ENCODE measurements around the gene RPL41.
"Not testable (repeated sequence)": the region's sequence is repeated elsewhere in the genome, so short reads cannot be mapped to it uniquely, and the experiment has no call there.

Gene RPL41

GRCh38 chr12:56116267-56117081, at the start of gene RPL41:
TSS of gene RPL41 (plus strand) at chr12:56116633.
- peak; percentile 90 for DNase-seq

- DNase-seq: no peak
Measured at GRCh38 chr12:56071648-56072047, 44.8 kb upstream of the RPL41 start.

- DNase-seq: no peak
Measured at GRCh38 chr12:56074396-56074795, 42.0 kb upstream of the RPL41 start.

GRCh38 chr12:56077966-56078365, 38.5 kb upstream of the RPL41 start:
- DNase-seq: not testable (repeated sequence)

GRCh38 chr12:56078427-56078826, 38.0 kb upstream of the RPL41 start:
- DNase-seq: no peak

GRCh38 chr12:56078931-56079722, 37.3 kb upstream of the RPL41 start:
- peak; percentile 34 for DNase-seq

- peak; percentile 57 for DNase-seq
Measured at GRCh38 chr12:56079723-56080555, 36.5 kb upstream of the RPL41 start, which contains the start of gene ERBB3. TSS of gene ERBB3 (plus strand) at chr12:56080165. CDS start at chr12:56080301, 136 bp downstream.

- no peak for DNase-seq
Measured at GRCh38 chr12:56080556-56081138, 35.8 kb upstream of the RPL41 start.

GRCh38 chr12:56081393-56082347, 34.8 kb upstream of the RPL41 start:
- no peak for DNase-seq

GRCh38 chr12:56082382-56082781, 34.1 kb upstream of the RPL41 start:
- DNase-seq: no peak

- no peak for DNase-seq
Measured at GRCh38 chr12:56082967-56083366, 33.5 kb upstream of the RPL41 start.

- DNase-seq: no peak
Measured at GRCh38 chr12:56084958-56085543, 31.4 kb upstream of the RPL41 start.

- DNase-seq: no peak
Measured at GRCh38 chr12:56086096-56086495, 30.3 kb upstream of the RPL41 start.

GRCh38 chr12:56086608-56087007, 29.8 kb upstream of the RPL41 start:
- DNase-seq: no peak

GRCh38 chr12:56087220-56087619, 29.2 kb upstream of the RPL41 start:
- no peak for DNase-seq

GRCh38 chr12:56097738-56098137, 18.7 kb upstream of the RPL41 start:
- no peak for DNase-seq

- no peak for DNase-seq
Measured at GRCh38 chr12:56098592-56098991, 17.8 kb upstream of the RPL41 start.

- no peak for DNase-seq
Measured at GRCh38 chr12:56099787-56100186, 16.6 kb upstream of the RPL41 start.

- no peak for DNase-seq
Measured at GRCh38 chr12:56101045-56101444, 15.4 kb upstream of the RPL41 start.

GRCh38 chr12:56102683-56103065, 13.8 kb upstream of the RPL41 start:
- no peak for DNase-seq

- DNase-seq: no peak
Measured at GRCh38 chr12:56103066-56103711, 13.2 kb upstream of the RPL41 start.

Measured in activated effector memory CD4-positive, alpha-beta T cell treated with Interleukin-2 at 50 U/mL for 16 hours (primary cell).